Esophagus muscularis mucosa (tissue), 4 donors: ENCODE results near the gene DNAJC9. TPM values are rescaled to one million over a fixed set of nuclear protein-coding genes. Genes with fewer than 3 reads are reported as not detected.

Experiments
- DNase-seq: peaks from one replicate; pipeline ENCODE4 v3.0.0-alpha.2; 2017; ENCODE audit errors: extremely low spot score
- H3K27ac ChIP-seq, 4 donors: fragments of 200-600 bp; sonication (generic); replicated peaks in 1 of 4; 1 replicate in 3 of 4; 2 replicates in 1 of 4; pipeline ENCODE4 v1.5.1; 2016 to 2019; ENCODE audit warnings: mild to moderate bottlenecking in 1 of 4
- H3K27me3 ChIP-seq, 4 donors: fragments of 200-600 bp; sonication (generic); one replicate each; pipeline versions ENCODE4 v1.5.1 to v1.6.0; 2016 to 2019
- H3K36me3 ChIP-seq, 4 donors: fragments of 200-600 bp; sonication (generic); one replicate each; pipeline ENCODE4 v1.5.1; 2016 to 2019
- H3K4me1 ChIP-seq, 4 donors: fragments of 200-600 bp; sonication (generic); one replicate each; pipeline ENCODE4 v1.5.1; 2016 to 2019
- H3K4me3 ChIP-seq, 4 donors: fragments of 200-600 bp; sonication (generic); 1 replicate in 2 of 4; 2 replicates in 2 of 4; pipeline ENCODE4 v1.5.1; 2016 to 2019; ENCODE audit warnings: mild to moderate bottlenecking in 4 of 4, moderate library complexity in 1 of 4
- H3K9me3 ChIP-seq, 4 donors: fragments of 200-600 bp; sonication (generic); 1 replicate in 3 of 4; 2 replicates in 1 of 4; pipeline ENCODE4 v1.5.1; 2016 to 2019
- CTCF ChIP-seq, 3 experiments: fragments of 200-600 bp in 2 of 3; fragments of 450-650 bp in 1 of 3; sonication (generic) in 2 of 3; IDR thresholded peaks; one replicate each; pipeline ENCODE4 v1.5.1; 2017 to 2019; ENCODE audit warnings: antibody characterized with exemption in 3 of 3, mild to moderate bottlenecking in 2 of 3, moderate library complexity in 1 of 3
- EP300 ChIP-seq: sonication (generic); formaldehyde crosslinking; IDR thresholded peaks from one replicate; pipeline ENCODE4 v1.6.1; 2017; ENCODE audit warnings: antibody characterized with exemption
- POLR2A ChIP-seq: fragments of 450-650 bp; IDR thresholded peaks from one replicate; pipeline ENCODE4 v1.6.1; 2017; ENCODE audit warnings: antibody characterized with exemption, moderate library complexity, mild to moderate bottlenecking, low read depth
- POLR2AphosphoS5 ChIP-seq, 2 donors: sonication (generic); formaldehyde crosslinking; IDR thresholded peaks; one replicate each; pipeline ENCODE4 v1.6.1; 2017; ENCODE audit warnings: antibody characterized with exemption in 2 of 2
- WGBS: methylation state at CpG from one replicate; pipeline ENCODE4 v1.1.5; 2018; 5-methylcytosine and 5-hydroxymethylcytosine counted together
- intact Hi-C: fragments of 100-400 bp; cut with DNase I; formaldehyde crosslinking; loops from one replicate; pipeline ENCODE4 v1.15.1; 2023
- small RNA-seq, 3 donors: library from RNA; depleted of rRNA; stranded (forward); fragments of <200 nt; gene quantifications; one replicate each; pipeline ENCODE3, GENCODE V24; 2016
- total RNA-seq, 4 donors: library from RNA; depleted of rRNA; stranded (reverse); fragments of >200 nt; gene quantifications; one replicate each; pipeline versions ENCODE4 v1.1.0 to v1.2.1, GENCODE V29; 2016

The DNAJC9 gene
- total RNA-seq, 4 donors from 2014 or later, result 9.3 to 13.6 (median 11.1) TPM

GRCh38 chr10:73205890-73206289 lies 41.2 kb downstream of the DNAJC9 start:
- Histone ChIP-seq H3K9me3 (no peaks in the 10 kb centered on the region), H3K27ac (no peak overlapping the region), H3K36me3 (peaks cover 12 to 45% (median 15%) of the 10 kb centered on the region in 4 donors), H3K4me1 (no peaks in the 10 kb centered on the region), H3K4me3 (no peak overlapping the region), H3K27me3 (no peaks in the 10 kb centered on the region)
- DNase-seq, result no peak
- TF ChIP-seq CTCF (IDR thresholded peaks at IDR 0.05) (no peak), POLR2AphosphoS5 (IDR thresholded peaks at IDR 0.05) (no peak), POLR2A (no peak), EP300 (no peak)
- intact Hi-C loops, result no loop called here
- WGBS, result 100% methylated on average over 1 of the region's 1 CpG

DNA sequence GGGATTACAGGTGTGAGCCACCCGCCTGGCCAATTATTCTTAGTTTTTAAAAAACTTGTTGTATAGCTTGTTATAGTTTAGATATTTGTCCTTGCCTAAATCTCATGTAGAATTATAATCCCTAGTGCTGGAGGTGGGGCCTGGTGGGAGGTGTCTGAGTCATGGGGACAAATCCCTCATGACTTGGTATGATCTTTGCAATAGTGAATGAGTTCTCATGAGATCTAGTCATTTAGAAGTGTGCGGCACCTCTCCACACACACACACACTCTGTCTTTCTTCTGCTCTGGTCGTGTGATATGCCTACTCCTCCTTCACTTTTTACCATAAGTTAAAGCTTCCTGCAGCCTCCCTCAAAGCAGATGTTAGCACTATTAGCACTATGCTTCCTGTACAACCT lies 42.0 kb downstream of the DNAJC9 start:
- Histone ChIP-seq H3K9me3 (no peaks in the 10 kb centered on the region), H3K4me1 (no peaks in the 10 kb centered on the region), H3K4me3 (no peak overlapping the region), H3K27me3 (no peaks in the 10 kb centered on the region), H3K36me3 (peaks cover 9 to 42% (median 11%) of the 10 kb centered on the region in 4 donors), H3K27ac (no peak overlapping the region)
- intact Hi-C loops, result no loop called here
- TF ChIP-seq POLR2AphosphoS5 (IDR thresholded peaks at IDR 0.05), result no peak
- TF ChIP-seq CTCF (IDR thresholded peaks at IDR 0.05), result no peak
- WGBS, result 94% methylated on average over 3 of the region's 3 CpGs
- DNase-seq, result no peak

Small RNAs within 50 kb of the gene (small RNA-seq; reads per million reads assigned to genes)
- gene RF00019, result 0 reads per million in 3 donors
- gene RNU6-833P, result 0 reads per million in 3 donors

Other genes starting within 250 kb of the DNAJC9 start
- 10 to 100 TPM; 16.7 to 25.0 (median 19.2) TPM for gene P4HA1, start 150.4 kb downstream of the DNAJC9 start, total RNA-seq
- 1 to 10 TPM; 1.3 to 3.4 (median 2.5) TPM for gene NUDT13, start 136.8 kb downstream of the DNAJC9 start, total RNA-seq
- gene ECD, start 79.2 kb downstream of the DNAJC9 start, total RNA-seq, result 10 to 100 TPM; 22.7 to 30.3 (median 25.5) TPM
- 10 to 100 TPM; 14.1 to 18.0 (median 14.9) TPM for gene FAM149B1, start 79.1 kb downstream of the DNAJC9 start, total RNA-seq
- gene MRPS16, start 5.4 kb upstream of the DNAJC9 start, total RNA-seq, result 10 to 100 TPM; 34.5 to 46.1 (median 38.0) TPM
- 1 to 10 TPM in 3 of 4 donors, under 1 TPM in 1; 0.99 to 3.3 (median 1.1) TPM for gene CFAP70, start 111.6 kb upstream of the DNAJC9 start, total RNA-seq
- 100 to 1,000 TPM; 105 to 135 (median 128) TPM for gene ANXA7, start 166.8 kb upstream of the DNAJC9 start, total RNA-seq
- 1 to 10 TPM in 3 of 4 donors, under 1 TPM in 1; 0.83 to 2.7 (median 1.4) TPM for gene MSS51, start 186.3 kb upstream of the DNAJC9 start, total RNA-seq
- 100 to 1,000 TPM in 1 of 4 donors, 10 to 100 TPM in 3; 67.1 to 106 (median 71.6) TPM for gene PPP3CB, start 248.8 kb upstream of the DNAJC9 start, total RNA-seq